ENCODE data around the gene GAPDHS. TPM values are rescaled to one million over a fixed set of nuclear protein-coding genes. Genes with fewer than 3 reads are reported as not detected.

The GAPDHS gene
- total RNA-seq, 1 experiment from 2014 or later = not detected

DNA sequence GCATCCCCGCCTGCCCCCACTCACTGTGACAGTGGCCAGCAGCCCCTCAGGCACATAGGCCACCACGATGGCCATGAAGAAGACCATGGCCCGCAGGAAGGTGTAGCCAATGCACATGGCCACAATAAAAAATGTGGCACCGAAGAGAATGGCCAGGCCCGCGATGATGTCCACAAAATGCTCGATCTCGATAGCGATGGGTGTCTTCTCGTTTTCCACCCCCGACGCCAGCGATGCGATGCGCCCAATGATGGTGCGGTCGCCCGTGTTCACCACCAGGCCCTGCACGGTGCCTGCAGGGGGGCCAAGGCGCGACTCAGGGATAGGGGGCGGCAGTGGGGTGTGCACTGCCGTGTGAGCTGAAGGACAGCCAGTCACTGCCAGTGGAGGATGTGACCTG is 26.5 kb downstream of the GAPDHS start:
- CTCF ChIA-PET = no interaction called here
- Histone ChIP-seq H3K36me3 (ENCODE audit: control insufficient read depth in 1 of 2, insufficient read depth in 2 of 2, low read length in 2 of 2) (no peaks in the 10 kb centered on the region), H3K27me3 (ENCODE audit: insufficient read depth, low read length) (no peaks in the 10 kb centered on the region), H3K4me2 (ENCODE audit: low read length) (no peak overlapping the region), H2AFZ (ENCODE audit: low read depth, low read length, poor library complexity, severe bottlenecking) (no peak overlapping the region), H4K20me1 (ENCODE audit: insufficient read depth) (no peaks in the 10 kb centered on the region), H3K27ac (ENCODE audit: low read depth, low read length) (no peak overlapping the region), H3K4me1 (ENCODE audit: control insufficient read depth in 1 of 2, insufficient read depth in 2 of 2, low read length in 2 of 2) (peaks cover 0 to 12% of the 10 kb centered on the region in 2 experiments; a peak in 2 of 4 replicates), H3K4me3 (replicated peaks in 1 of 2; ENCODE audit: low read depth in 1 of 2, low read length in 2 of 2) (no peak overlapping the region), H3K9ac (ENCODE audit: low read length) (no peak overlapping the region), H3K79me2 (ENCODE audit: insufficient read depth, low read length) (no peaks in the 10 kb centered on the region), H3K9me3 (ENCODE audit: control insufficient read depth in 1 of 2, insufficient read depth in 1 of 2, low read depth in 1 of 2, low read length in 2 of 2) (no peaks in the 10 kb centered on the region), H3K9me2 (ENCODE audit: insufficient read depth) (no peaks in the 10 kb centered on the region)
- POLR2A ChIA-PET = no interaction called here
- BruUV-seq (replicated peaks) = no TSS peak
- TF ChIP-seq SP1 (IDR thresholded peaks at IDR 0.05; ENCODE audit: low read depth) (no peak), POLR2A (IDR thresholded peaks at IDR 0.05; ENCODE audit: borderline replicate concordance, extremely low read depth, insufficient read depth, insufficient read length) (no peak), EZH2 (IDR thresholded peaks at IDR 0.05) (no peak), SRF (IDR thresholded peaks at IDR 0.05; ENCODE audit: low read depth) (no peak), MAX (IDR thresholded peaks at IDR 0.05) (no peak), RAD21 (IDR thresholded peaks at IDR 0.05; ENCODE audit: low read depth) (no peak), TCF7L2 (IDR thresholded peaks at IDR 0.05; ENCODE audit: borderline replicate concordance, extremely low read depth, insufficient read depth, insufficient read length) (no peak)
- TF ChIP-seq, protein P1, sequence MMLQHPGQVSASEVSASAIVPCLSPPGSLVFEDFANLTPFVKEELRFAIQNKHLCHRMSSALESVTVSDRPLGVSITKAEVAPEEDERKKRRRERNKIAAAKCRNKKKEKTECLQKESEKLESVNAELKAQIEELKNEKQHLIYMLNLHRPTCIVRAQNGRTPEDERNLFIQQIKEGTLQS (IDR thresholded peaks at IDR 0.05) = no peak
- no peak for DNase-seq (ENCODE audit: low read depth, low spot score)
- RAD21 ChIA-PET (ENCODE audit: low non-redundant PET in 1 of 2, low total read pairs in 2 of 2, uncharacterized antibody in 2 of 2, unreplicated experiment in 2 of 2) = no interaction called here
- no peak for ATAC-seq
- intact Hi-C loops (cut with micrococcal nuclease) = no loop called here

DNA sequence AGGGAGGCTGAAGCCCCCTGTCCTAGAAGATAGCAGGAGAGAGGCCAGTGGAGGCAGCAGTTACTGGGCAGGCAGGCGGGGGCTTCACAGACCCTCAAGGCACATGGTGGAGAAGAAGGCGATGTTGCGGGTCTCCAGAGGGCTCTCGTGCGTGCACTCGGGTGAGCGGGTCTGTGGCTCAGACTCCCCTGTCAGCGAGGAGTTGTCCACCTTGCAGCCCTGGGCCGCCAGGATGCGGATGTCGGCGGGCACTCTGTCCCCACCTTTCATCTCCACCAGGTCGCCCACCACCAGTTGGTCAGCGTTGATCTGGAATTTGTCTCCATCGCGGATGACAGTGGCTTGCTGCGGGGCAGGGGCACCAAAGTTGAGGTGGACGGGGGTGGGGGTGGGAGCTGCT is 27.0 kb downstream of the GAPDHS start:
- Histone ChIP-seq H3K4me2 (ENCODE audit: low read length) (no peak overlapping the region), H3K4me1 (ENCODE audit: control insufficient read depth in 1 of 2, insufficient read depth in 2 of 2, low read length in 2 of 2) (peaks cover 0 to 12% of the 10 kb centered on the region in 2 experiments; a peak in 2 of 4 replicates), H3K9me2 (ENCODE audit: insufficient read depth) (no peaks in the 10 kb centered on the region), H3K4me3 (replicated peaks in 1 of 2; ENCODE audit: low read depth in 1 of 2, low read length in 2 of 2) (no peak overlapping the region), H3K9me3 (ENCODE audit: control insufficient read depth in 1 of 2, insufficient read depth in 1 of 2, low read depth in 1 of 2, low read length in 2 of 2) (no peaks in the 10 kb centered on the region), H3K27ac (ENCODE audit: low read depth, low read length) (no peak overlapping the region), H3K79me2 (ENCODE audit: insufficient read depth, low read length) (no peaks in the 10 kb centered on the region), H2AFZ (ENCODE audit: low read depth, low read length, poor library complexity, severe bottlenecking) (no peak overlapping the region), H4K20me1 (ENCODE audit: insufficient read depth) (no peaks in the 10 kb centered on the region), H3K36me3 (ENCODE audit: control insufficient read depth in 1 of 2, insufficient read depth in 2 of 2, low read length in 2 of 2) (no peaks in the 10 kb centered on the region), H3K27me3 (ENCODE audit: insufficient read depth, low read length) (no peaks in the 10 kb centered on the region), H3K9ac (ENCODE audit: low read length) (no peak overlapping the region)
- BruUV-seq (replicated peaks) = no TSS peak
- RAD21 ChIA-PET (ENCODE audit: low non-redundant PET in 1 of 2, low total read pairs in 2 of 2, uncharacterized antibody in 2 of 2, unreplicated experiment in 2 of 2) = no interaction called here
- TF ChIP-seq EZH2phosphoT487 (IDR thresholded peaks at IDR 0.05; ENCODE audit: borderline replicate concordance) (no peak), RAD21 (IDR thresholded peaks at IDR 0.05; ENCODE audit: low read depth) (no peak)
- TF ChIP-seq, protein P2, sequence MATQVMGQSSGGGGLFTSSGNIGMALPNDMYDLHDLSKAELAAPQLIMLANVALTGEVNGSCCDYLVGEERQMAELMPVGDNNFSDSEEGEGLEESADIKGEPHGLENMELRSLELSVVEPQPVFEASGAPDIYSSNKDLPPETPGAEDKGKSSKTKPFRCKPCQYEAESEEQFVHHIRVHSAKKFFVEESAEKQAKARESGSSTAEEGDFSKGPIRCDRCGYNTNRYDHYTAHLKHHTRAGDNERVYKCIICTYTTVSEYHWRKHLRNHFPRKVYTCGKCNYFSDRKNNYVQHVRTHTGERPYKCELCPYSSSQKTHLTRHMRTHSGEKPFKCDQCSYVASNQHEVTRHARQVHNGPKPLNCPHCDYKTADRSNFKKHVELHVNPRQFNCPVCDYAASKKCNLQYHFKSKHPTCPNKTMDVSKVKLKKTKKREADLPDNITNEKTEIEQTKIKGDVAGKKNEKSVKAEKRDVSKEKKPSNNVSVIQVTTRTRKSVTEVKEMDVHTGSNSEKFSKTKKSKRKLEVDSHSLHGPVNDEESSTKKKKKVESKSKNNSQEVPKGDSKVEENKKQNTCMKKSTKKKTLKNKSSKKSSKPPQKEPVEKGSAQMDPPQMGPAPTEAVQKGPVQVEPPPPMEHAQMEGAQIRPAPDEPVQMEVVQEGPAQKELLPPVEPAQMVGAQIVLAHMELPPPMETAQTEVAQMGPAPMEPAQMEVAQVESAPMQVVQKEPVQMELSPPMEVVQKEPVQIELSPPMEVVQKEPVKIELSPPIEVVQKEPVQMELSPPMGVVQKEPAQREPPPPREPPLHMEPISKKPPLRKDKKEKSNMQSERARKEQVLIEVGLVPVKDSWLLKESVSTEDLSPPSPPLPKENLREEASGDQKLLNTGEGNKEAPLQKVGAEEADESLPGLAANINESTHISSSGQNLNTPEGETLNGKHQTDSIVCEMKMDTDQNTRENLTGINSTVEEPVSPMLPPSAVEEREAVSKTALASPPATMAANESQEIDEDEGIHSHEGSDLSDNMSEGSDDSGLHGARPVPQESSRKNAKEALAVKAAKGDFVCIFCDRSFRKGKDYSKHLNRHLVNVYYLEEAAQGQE (IDR thresholded peaks at IDR 0.05; ENCODE audit: low read depth) = no peak
- CTCF ChIA-PET = no interaction called here
- POLR2A ChIA-PET = no interaction called here
- DNase-seq (ENCODE audit: low read depth, low spot score) = no peak
- no peak for ATAC-seq
- intact Hi-C loops (cut with micrococcal nuclease) = no loop called here
